SIG-M5 treated with dmso at 0.1 percent for 504 hours (cell line): Measurements from ENCODE around the gene HADH.
"Not testable (repeated sequence)": the region's sequence is repeated elsewhere in the genome, so short reads cannot be mapped to it uniquely, and the experiment has no call there.

Experiments used
- DNase-seq: peaks from one replicate; lab custom pipeline; 2025; ENCODE audit not compliant: unreplicated experiment; lab: John Stamatoyannopoulos, UW

HADH gene

GRCh38 chr4:107989537-107990386, at the start of gene HADH:
Gene HADH (plus strand): TSS chr4:107989889. CDS start chr4:107989933, 44 bp downstream.
- peak; percentile 84 for DNase-seq

- no peak for DNase-seq
Measured at GRCh38 chr4:107945809-107946208, 43.9 kb upstream of the HADH start.

GRCh38 chr4:107950746-107951540, 38.7 kb upstream of the HADH start:
- DNase-seq, result no peak

GRCh38 chr4:107951551-107951950, 38.1 kb upstream of the HADH start:
- no peak for DNase-seq

GRCh38 chr4:107956011-107956410, 33.7 kb upstream of the HADH start:
- DNase-seq, result no peak

- DNase-seq, result no peak
Measured at GRCh38 chr4:107966903-107967302, 22.8 kb upstream of the HADH start.

- not testable (repeated sequence) for DNase-seq
Measured at GRCh38 chr4:107967519-107967918, 22.2 kb upstream of the HADH start.

- not testable (repeated sequence) for DNase-seq
Measured at GRCh38 chr4:107967921-107968320, 21.8 kb upstream of the HADH start.

- DNase-seq, result no peak
Measured at GRCh38 chr4:107970063-107970798, 19.5 kb upstream of the HADH start.

- DNase-seq, result no peak
Measured at GRCh38 chr4:107972605-107973004, 17.1 kb upstream of the HADH start.

- no peak for DNase-seq
Measured at GRCh38 chr4:107974523-107974922, 15.2 kb upstream of the HADH start.

- no peak for DNase-seq
Measured at GRCh38 chr4:107977482-107977881, 12.2 kb upstream of the HADH start.

GRCh38 chr4:107977966-107978705, 11.6 kb upstream of the HADH start:
- no peak for DNase-seq

GRCh38 chr4:107978716-107979451, 10.8 kb upstream of the HADH start:
- DNase-seq, result no peak

- DNase-seq, result no peak
Measured at GRCh38 chr4:107987916-107988762, 1.6 kb upstream of the HADH start.

- DNase-seq, result no peak
Measured at GRCh38 chr4:107988763-107989035, 990 bp upstream of the HADH start.

- DNase-seq, result no peak
Measured at GRCh38 chr4:107989162-107989536, 540 bp upstream of the HADH start.

GRCh38 chr4:107991945-107992630, 2.4 kb downstream of the HADH start:
- DNase-seq, result peak; percentile 19

- DNase-seq, result peak; percentile 55
Measured at GRCh38 chr4:107993969-107994368, 4.3 kb downstream of the HADH start.
